ENCODE measurements around the gene KBTBD2. TPM values are rescaled to one million over a fixed set of nuclear protein-coding genes. Genes with fewer than 3 reads are reported as not detected.
A peak's percentile ranks its signal among the peaks of the same experiment; 100 is the strongest.

The KBTBD2 gene
- 10 to 100 TPM; 19.0 to 53.1 (median 32.2) TPM for total RNA-seq

GRCh38 chr7:32891043-32891799, at the start of gene KBTBD2:
Gene KBTBD2 (minus strand): TSS chr7:32891760. CDS start chr7:32879604, 12,156 bp downstream.
- ATAC-seq (ENCODE audit: low FRiP score in 2 of 2) (peak; percentile 70 to 76), DNase-seq (peak; percentile 81 to 94)
- no peaks in the 10 kb centered on the region for H3K27me3 ChIP-seq
- WGBS, 2 donors: 0% methylated on average over 33 to 49 of the region's 104 CpGs
- H3K9me3 ChIP-seq: no peaks in the 10 kb centered on the region
- no peaks in the 10 kb centered on the region for H3K36me3 ChIP-seq
- TF ChIP-seq POLR2A (IDR thresholded peaks at IDR 0.05): peak in 3 of 4 donors; percentile 19 to 79 (median 64)
- TF ChIP-seq EP300 (IDR thresholded peaks at IDR 0.05): peak in 1 of 4 donors; percentile 36
- peak; percentile 24 to 58 for TF ChIP-seq POLR2AphosphoS5 (IDR thresholded peaks at IDR 0.05)
- TF ChIP-seq CTCF (IDR thresholded peaks at IDR 0.05): peak in 2 of 6 experiments; percentile 22
- peak within 1 kb of the TSS; percentile 64 to 98 (median 78) for H3K4me3 ChIP-seq
- peak within 1 kb of the TSS; percentile 97 to 100 (median 98) for H3K27ac ChIP-seq
- H3K4me1 ChIP-seq: peaks cover 35 to 50% (median 46%) of the 10 kb centered on the region in 4 donors

DNA sequence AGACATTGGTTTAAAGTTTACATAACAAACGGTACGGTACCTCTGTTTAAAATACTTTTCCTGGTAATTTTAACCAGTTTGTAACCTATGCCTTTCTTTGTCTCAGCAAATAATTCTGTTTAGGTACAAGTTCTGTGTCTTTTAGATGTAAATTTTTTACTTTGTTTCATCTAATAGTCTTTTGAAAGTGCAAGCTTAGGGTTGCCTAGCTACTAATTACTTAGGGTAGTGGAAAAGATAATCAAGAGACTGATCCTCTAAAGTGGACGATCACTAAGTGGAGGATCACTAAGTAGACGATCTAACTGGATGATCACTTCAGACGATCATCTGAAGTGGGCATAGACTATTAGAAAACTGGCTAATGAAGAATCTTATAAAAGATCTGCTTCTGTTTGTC, 49.6 kb upstream of the KBTBD2 start:
- no peaks in the 10 kb centered on the region for H3K36me3 ChIP-seq
- no peak for DNase-seq
- H3K4me3 ChIP-seq: peak overlapping the region in 3 of 4 donors; percentile 52 to 89 (median 81)
- 39 to 40% methylated on average over 5 of the region's 5 CpGs for WGBS, 2 donors
- H3K27ac ChIP-seq: peak overlapping the region in 2 of 4 donors; percentile 92 to 96
- TF ChIP-seq EP300 (IDR thresholded peaks at IDR 0.05) (no peak), POLR2A (IDR thresholded peaks at IDR 0.05) (no peak), CTCF (IDR thresholded peaks at IDR 0.05) (no peak), POLR2AphosphoS5 (IDR thresholded peaks at IDR 0.05) (no peak)
- no peak for ATAC-seq (ENCODE audit: low FRiP score in 2 of 2)
- H3K9me3 ChIP-seq: no peaks in the 10 kb centered on the region
- H3K4me1 ChIP-seq: peaks cover 25 to 39% (median 27%) of the 10 kb centered on the region in 4 donors
- H3K27me3 ChIP-seq: no peaks in the 10 kb centered on the region

DNA sequence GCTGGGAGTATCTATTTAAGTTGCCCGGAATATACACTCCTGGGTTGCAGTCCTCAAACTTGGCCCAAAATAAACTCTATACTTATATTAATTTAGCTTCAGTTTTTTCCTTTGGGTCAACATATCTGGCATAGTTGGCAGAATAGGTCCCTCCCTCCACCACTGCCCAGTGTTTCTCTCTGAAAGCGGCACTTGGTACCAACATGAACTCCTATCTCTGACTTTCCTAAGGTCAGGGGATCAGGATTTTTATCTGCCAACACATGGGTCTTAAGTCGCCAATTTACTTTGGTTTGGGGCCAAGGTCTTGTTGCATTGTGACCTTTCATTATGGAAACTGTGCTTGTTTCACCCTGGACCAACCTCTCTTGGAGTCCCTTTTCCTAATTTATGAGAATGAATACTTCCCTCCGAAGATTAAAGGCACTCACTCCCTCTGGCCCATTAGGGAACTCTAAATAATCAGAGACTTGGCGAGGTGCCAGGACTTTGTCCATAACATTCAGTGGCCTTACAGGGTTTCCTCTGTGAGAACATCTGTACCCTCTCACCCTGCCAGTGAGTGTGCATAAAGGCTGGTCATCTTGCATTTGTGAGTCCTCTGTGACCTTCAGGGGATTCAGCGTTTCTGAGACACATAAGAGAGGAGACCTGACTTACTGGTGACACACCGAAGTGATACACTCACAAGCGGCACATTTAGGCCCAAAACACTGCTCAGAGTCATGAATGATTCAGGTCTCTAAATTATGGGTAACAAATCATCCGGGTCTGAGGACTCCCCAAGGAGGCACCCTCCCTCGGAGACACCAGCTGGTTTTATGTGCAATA, 46.0 kb upstream of the KBTBD2 start:
- Histone ChIP-seq H3K4me3 (no peak overlapping the region), H3K27me3 (no peaks in the 10 kb centered on the region), H3K4me1 (peaks cover 25 to 39% (median 25%) of the 10 kb centered on the region in 4 donors), H3K27ac (peak overlapping the region in 1 of 4 donors; percentile 55), H3K36me3 (peaks cover 0 to 14% (median 0%) of the 10 kb centered on the region in 4 donors), H3K9me3 (no peaks in the 10 kb centered on the region)
- DNase-seq (no peak), ATAC-seq (ENCODE audit: low FRiP score in 2 of 2) (no peak)
- TF ChIP-seq EP300 (IDR thresholded peaks at IDR 0.05) (no peak), CTCF (IDR thresholded peaks at IDR 0.05) (no peak), POLR2A (IDR thresholded peaks at IDR 0.05) (no peak), POLR2AphosphoS5 (IDR thresholded peaks at IDR 0.05) (no peak)
- WGBS, 2 donors: 68% methylated on average over 8 to 10 of the region's 10 CpGs

DNA sequence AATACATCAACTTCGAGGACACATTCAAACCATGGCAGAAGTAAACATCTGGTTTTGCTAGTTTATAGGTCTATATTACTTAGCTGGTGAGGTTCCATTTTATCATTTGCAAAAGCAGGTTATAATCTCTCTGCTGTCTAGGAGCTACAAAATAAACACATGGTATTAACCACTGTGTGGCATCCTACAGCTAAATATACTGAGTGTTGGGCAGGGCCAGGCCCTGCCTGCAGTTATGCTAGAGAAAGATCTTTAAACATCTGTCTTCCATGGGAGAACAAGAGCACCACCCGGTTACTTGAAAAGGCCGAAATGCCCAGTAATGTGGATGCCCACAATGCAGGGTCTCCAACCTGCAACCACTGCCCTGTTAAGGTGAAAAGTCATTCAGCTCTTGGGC, 45.1 kb upstream of the KBTBD2 start:
- Histone ChIP-seq H3K4me1 (peaks cover 23 to 36% (median 25%) of the 10 kb centered on the region in 4 donors), H3K27me3 (no peaks in the 10 kb centered on the region), H3K36me3 (peaks cover 0 to 22% (median 3%) of the 10 kb centered on the region in 4 donors), H3K27ac (peak overlapping the region in 1 of 4 donors; percentile 55), H3K9me3 (no peaks in the 10 kb centered on the region), H3K4me3 (no peak overlapping the region)
- DNase-seq (no peak), ATAC-seq (ENCODE audit: low FRiP score in 2 of 2) (no peak)
- no peak for TF ChIP-seq EP300 (IDR thresholded peaks at IDR 0.05)
- 95% methylated on average over 3 of the region's 3 CpGs for WGBS, 2 donors

GRCh38 chr7:32935558-32935957, 44.0 kb upstream of the KBTBD2 start:
- no peak for ATAC-seq (ENCODE audit: low FRiP score in 2 of 2)
- WGBS, 2 donors: 91 to 100% methylated on average over 1 of the region's 1 CpG
- H3K36me3 ChIP-seq: peaks cover 0 to 31% (median 9%) of the 10 kb centered on the region in 4 donors
- no peak overlapping the region for H3K27ac ChIP-seq
- no peak for TF ChIP-seq CTCF (IDR thresholded peaks at IDR 0.05)
- TF ChIP-seq POLR2AphosphoS5 (IDR thresholded peaks at IDR 0.05): no peak
- TF ChIP-seq POLR2A (IDR thresholded peaks at IDR 0.05): no peak
- TF ChIP-seq EP300 (IDR thresholded peaks at IDR 0.05): no peak
- no peak for DNase-seq
- H3K9me3 ChIP-seq: no peaks in the 10 kb centered on the region
- no peak overlapping the region for H3K4me3 ChIP-seq
- no peaks in the 10 kb centered on the region for H3K27me3 ChIP-seq
- peaks cover 14 to 28% (median 20%) of the 10 kb centered on the region in 4 donors for H3K4me1 ChIP-seq
